Breast epithelium (tissue), 3 donors: ENCODE results near the gene RHNO1.

Experiments
- CTCF ChIP-seq, 3 donors: fragments of 450-650 bp; IDR thresholded peaks; one replicate each; pipeline ENCODE4 v1.5.1; 2016 to 2017; ENCODE audit warnings: antibody characterized with exemption in 3 of 3, mild to moderate bottlenecking in 3 of 3, moderate library complexity in 3 of 3
- POLR2A ChIP-seq: fragments of 450-650 bp; IDR thresholded peaks from one replicate; pipeline ENCODE4 v1.6.1; 2016; ENCODE audit warnings: antibody characterized with exemption, mild to moderate bottlenecking, moderate library complexity
- POLR2AphosphoS5 ChIP-seq, 3 donors: sonication (generic); formaldehyde crosslinking; IDR thresholded peaks; one replicate each; pipeline ENCODE4 v1.6.1; 2017; ENCODE audit warnings: antibody characterized with exemption in 3 of 3

GRCh38 chr12:2924019-2924418, 47.0 kb downstream of the RHNO1 start:
- TF ChIP-seq CTCF (IDR thresholded peaks at IDR 0.05) (no peak), POLR2A (no peak), POLR2AphosphoS5 (IDR thresholded peaks at IDR 0.05) (no peak)
